ENCODE data around the gene CLDN18.

- TF ChIP-seq CTCF (IDR thresholded peaks at IDR 0.05) = no peak
- no peak for TF ChIP-seq EZH2 (IDR thresholded peaks at IDR 0.05; ENCODE audit: borderline replicate concordance, insufficient read depth, low read depth, low read length, poor library complexity, severe bottlenecking)
These were observed 52.7 kb downstream of the CLDN18 start for GRCh38 chr3:138062626-138063025.

Data from B cell (primary cell).